Limb (tissue), 2 donors: ENCODE measurements around the gene MFSD6.
A peak's percentile ranks its signal among the peaks of the same experiment; 100 is the strongest.
"Not testable (repeated sequence)": the region's sequence is repeated elsewhere in the genome, so short reads cannot be mapped to it uniquely, and the experiment has no call there.

ENCODE experiments used
- DNase-seq, 2 donors: peaks; one replicate each; pipeline ENCODE4 v3.0.0-alpha.2; 2016; ENCODE audit errors: extremely low spot score in 2 of 2

Gene MFSD6

DNA sequence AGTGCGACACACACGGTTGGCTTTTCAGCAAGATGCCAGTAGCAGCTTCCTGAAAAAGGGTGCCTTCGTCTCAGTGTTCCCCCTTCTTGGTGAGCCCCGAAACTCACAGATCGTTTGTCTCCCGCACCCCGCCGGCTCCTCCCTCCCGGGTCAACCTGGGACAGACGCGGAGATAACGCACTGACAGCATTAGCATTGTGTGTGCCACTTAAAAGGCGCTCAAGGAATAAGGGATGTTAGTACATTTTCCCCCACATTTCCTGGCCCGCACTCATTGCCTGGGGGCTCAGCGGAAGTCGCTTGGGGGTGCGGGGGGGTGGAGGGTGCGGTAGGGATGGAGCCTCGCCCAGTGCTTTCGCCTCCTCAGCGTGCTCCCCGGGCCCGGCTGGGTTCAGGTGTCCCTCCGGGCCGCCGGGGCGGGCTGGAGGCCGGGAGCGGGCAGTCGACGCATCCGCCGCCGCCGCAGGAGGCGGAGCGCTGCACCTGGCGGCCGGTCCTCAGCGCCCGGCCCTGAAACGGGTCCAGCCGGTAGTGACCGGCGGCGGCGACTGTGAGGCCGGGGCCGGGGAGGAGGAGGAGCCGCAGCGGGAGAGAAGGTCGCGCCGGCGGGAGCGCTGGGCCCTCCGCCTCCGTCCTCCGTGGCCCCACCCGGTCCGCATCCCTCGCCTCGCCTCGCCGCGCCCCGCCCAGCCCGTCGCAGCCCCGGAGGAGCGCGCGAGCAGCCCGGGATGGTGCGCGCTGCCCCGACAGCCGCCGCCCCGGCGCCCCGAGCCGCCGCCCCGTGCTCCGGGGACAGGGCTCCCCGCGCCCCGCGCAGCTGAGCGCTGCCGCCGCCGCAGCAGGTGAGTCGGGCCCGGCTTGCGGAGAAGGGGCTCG lies at the start of gene MFSD6:
Gene MFSD6, plus strand, starts transcription at position 694 of the 876 bp plus-strand sequence. CDS start 27,675 bp downstream, outside the sequence.
- DNase-seq, result peak in 1 of 2 donors; percentile 68

DNA sequence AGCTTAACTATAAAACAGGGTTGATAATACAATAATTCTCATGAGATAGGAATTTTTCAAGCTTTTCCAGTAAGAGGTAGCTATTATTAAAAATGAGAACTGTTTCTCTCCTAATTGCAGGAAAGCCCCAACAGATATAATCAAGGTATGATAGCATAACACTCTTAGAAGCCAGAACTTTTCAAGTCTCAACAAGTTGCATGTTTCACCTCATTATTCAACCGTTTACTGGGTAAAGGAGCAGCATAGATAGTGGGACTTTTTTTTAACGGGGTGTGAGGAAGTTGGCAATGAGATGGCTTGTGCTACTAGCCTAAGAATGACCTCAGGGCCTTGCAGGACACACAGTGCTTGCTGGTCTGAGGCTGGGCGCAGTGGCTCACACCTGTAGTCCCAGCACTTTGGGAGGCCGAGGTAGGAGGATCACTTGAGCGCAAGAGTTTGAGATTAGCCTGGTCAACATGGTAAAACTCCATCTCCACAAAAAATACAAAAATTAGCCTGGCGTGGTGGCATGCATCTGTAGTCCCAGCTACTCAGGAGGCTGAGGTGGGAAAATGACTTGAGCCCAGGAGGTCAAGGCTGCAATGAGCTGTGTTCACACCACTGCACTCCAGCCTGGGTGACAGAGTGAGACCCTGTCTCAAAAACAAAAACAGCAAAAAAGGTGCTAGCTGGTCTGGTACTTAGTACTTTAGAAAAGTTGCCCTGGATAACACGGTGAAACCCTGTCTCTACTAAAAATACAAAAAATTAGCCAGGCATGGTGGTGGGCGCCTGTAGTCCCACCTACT lies 49.3 kb upstream of the MFSD6 start:
- not testable (repeated sequence) for DNase-seq

DNA sequence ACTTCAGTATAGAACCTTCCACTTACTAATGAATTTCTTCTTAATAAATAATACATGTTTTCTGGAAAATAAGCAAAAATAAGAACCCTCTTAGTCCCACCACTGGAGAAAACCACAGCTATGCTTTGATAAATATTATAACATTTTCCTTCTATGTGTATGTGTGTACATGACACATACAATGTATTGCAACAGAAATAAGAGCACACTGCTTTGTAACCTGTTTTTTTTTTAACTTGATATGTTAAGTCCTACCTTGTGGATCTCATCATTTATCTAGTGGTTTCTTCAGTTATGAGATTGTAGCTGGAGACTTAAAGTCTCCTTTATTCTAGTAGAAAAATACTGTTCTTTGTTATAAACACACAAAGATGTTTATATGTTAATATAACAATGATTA lies 47.6 kb upstream of the MFSD6 start:
- DNase-seq, result no peak

DNA sequence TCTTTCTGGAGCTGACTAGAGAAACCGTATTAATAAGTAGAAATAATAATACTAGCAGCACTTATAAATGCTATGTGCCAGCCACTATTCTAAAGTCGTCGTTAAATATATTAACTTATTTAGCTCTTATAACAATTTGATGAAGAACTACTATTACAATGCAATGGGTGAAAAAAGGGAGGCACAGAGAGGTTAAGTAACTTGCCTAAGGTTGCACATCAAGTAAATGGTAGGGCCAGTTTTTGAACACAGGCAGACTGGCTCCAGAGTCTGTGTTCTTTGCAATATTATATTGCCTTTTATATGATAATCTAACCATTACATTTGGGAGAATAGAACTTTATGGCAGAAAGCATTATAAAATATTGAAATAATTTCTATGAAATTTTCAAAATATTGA lies 47.2 kb upstream of the MFSD6 start:
- no peak for DNase-seq

DNA sequence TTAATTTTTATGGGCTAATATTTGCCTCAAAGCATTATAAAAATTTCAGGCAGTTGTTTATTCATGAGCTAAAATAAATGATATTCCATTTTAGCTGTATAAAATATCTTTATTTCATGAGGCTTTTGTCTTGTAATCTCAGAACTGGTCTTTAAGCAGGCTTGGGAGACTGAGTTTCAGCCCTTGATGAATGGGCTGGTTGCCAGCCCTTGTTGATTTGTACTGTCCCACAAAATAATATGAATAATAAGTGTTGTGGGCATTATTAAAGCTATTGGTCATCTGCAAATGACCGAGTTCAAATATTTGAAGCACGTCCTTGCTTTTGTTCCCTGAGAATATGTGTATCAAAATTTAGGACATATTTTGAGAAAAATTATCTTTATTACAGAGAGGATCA lies 46.6 kb upstream of the MFSD6 start:
- no peak for DNase-seq

DNA sequence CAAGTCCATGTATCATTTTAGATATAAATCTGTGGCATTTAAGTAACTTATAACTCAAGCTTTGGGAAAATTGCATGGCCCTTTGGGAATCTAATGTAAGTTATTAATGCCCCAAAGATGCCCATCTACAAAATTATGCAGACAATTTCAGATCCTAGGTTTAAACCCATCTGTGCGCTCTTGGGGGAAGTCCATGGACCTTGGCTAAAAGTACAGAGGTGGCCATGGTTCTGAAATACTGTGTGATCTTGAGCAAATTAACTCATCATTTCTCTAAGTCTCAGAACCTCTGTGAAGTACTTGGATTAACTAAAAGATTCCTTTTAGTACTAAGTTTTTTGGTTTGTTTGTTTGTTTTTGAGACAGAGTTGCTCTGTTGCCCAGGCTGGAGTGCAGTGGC lies 45.3 kb upstream of the MFSD6 start:
- DNase-seq, result no peak

DNA sequence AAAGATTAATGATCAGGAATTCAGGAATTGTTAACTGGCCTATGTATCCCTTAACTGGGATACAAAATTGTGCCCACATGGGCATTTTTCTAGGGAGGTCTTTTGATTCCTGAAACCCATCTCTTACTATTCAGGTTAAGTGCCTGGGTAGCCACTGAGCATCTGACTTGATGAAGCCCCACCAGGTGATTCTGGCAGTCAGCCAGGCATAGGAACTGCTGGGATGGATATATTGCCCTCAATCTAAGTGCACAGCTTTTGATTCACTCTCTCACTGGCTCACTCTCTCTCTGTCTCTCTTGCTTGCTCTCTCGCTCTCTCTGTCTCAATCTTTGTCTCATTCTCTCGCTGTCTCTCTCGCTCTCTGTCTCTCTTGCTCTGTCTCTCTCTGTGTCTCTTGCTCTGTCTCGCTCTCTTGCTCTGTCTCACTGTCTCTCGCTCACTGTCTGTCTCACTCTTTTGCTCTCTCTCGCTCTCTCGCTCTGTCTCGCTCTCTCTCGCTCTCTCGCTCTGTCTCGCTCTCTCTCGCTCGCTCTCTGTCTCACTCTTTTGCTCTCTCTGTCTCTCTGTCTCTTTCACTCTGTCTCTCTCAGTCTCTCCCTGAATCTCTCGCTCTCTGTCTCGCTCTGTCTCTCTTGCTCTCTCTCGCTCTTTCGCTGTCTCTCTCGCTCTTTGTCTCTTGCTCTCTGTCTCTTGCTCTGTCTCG lies 42.5 kb upstream of the MFSD6 start:
- DNase-seq, result no peak

DNA sequence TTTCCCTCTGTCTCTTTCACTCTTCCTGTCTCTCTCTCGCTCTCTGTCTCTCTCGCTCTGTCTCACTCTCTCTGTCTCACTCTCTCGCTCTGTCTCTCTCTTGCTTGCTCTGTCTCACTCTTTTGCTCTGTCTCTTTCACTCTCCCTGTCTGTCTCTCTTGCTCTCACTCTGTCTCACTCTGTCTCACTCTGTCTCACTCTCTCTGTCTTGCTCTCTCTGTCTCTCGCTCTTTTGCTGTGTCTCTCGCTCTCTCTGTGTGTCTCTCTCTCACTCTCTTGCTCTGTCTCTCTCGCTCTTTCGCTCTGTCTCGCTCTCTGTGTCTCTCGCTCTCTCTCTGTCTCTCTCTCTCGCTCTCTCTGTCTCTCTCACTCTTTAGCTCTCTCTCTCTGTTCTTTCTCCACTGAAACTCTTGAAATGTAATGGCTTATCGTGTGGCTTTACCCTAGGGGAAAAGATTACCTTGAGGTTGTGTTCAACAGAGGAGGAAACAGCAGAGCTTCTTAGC lies 41.9 kb upstream of the MFSD6 start:
- DNase-seq, result no peak

DNA sequence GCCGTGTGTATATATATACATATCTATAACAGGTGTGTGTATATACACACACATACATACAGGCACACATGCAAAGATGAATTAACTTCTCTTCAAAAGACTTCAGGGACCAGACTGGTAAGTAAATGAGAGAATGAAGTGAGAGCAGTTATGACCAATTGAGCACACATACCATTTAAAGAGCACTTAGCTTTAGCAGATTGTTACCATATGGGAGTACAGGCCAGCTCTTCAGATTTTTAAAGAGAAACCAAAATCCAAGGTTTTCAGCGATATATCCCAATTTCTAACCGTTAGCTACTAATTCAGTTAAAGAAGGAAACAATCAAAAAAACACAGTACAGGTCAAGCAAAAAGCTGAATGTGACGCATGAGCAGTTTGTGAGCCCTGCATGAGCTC lies 41.1 kb upstream of the MFSD6 start:
- DNase-seq, result no peak

DNA sequence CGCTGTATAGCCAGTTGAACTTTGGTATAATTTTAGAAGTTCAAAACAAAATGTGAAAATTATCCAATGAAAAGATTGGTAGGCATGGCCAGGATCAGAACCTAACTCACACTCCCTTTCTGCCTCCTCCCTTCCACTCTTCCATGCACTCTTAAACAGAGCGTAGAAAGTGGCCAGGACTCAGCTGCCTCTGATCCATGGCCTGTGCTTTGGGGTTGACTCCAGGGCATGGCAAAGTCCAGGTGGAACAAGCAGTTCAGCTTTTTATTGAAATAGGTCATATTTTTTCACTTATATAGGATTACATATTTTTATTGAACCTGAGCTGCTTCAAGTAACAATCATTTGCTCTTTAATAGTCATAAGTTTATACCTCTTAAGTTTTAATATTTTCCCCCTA lies 38.5 kb upstream of the MFSD6 start:
- no peak for DNase-seq

DNA sequence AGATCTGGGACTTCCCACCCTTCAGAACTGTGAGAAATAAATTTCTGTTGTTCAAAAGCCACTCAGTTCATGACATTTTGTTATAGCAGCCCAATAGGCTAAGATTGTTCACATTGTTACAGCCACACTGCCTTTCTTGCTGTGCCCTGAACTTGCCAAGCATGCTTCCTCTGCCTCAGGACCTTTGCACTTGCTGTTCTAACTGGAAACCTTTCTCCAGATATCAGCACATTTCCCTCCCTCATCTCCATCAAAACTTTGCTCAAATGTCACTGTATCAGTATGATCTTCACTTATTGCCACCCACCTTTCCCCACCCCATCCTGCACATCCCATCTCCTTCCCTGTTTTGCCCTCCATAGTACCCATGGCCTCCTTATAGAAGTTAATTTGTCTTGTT lies 32.1 kb upstream of the MFSD6 start:
- DNase-seq, result no peak

DNA sequence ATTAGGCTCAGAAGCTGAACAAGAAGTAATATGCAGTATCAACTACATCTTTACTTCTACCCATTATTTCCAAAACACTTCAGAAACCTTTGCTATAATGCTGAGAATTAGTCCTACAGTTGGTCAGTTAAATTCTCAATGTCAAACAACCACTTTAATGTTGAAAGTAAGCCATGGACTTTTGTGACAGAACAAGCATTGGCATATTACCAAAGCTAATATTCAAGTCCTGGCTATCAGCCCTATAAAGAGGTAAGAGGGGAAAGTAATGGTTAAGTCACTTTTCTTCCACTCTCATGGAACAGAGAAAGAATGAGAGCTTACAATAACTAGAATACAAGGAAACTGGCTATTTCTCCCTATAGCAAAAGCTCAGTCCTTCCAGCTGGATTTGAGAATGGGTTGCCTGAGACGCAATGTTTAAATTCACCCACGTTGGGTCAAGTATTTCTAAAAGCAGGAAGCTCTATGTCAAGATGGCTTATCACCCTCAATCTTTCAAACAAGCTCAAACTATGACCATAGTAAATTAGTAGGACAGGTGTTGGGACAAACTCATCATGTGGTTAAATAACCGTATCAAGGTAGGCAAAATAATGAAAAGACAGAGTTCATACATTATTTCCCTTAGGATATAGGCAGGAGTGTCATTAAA lies 31.4 kb upstream of the MFSD6 start:
- DNase-seq, result no peak

DNA sequence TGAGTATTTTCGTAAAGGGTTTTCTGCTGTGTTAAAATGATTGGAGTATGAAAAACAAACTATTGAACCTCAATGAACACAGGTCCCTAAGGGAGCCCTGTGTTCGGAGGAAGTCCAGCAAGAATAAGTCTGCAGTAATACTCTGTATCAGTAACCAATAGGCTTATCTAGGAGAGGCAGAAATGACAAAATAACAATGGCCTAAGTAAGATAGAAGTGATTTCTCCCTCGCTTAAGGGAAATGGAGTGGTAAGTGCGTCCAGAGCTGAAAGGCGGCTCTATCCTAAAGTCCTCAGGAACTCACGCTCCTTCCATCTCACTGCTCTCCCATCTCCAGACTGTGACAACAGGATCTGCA lies 29.3 kb upstream of the MFSD6 start:
- no peak for DNase-seq

DNA sequence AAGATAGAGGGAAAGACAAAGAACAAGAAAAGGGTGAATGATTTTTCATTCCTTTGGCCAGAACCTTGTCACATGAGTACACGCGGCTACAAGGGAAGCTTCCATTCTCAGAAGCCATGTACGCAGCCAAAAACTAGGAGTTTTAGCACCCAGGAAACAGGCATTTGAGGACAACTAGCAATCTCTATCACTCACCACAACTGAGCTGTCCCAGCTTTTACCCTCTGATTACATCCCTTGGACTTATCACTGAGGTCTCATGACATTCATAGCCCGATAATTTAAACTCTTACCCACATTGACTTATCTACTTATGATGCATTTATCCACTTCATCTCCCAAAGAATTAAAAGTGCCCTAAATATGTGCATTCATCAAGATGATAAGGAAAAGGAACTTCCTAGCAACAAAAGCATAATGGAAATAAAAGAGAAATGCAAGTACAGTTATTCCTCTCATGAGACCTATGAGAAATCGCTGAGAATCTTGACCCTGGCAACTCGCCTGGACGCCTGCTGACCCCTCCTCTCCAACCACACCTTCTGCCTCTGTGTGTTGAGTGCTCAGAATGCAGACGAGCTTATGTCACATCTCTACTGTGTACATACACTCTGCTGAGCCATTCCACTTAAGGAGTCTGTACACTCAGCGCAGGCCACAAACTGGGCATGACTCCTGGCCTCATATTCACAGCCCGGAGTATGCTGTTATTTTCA lies 28.7 kb upstream of the MFSD6 start:
- peak; percentile 32 to 36 for DNase-seq

DNA sequence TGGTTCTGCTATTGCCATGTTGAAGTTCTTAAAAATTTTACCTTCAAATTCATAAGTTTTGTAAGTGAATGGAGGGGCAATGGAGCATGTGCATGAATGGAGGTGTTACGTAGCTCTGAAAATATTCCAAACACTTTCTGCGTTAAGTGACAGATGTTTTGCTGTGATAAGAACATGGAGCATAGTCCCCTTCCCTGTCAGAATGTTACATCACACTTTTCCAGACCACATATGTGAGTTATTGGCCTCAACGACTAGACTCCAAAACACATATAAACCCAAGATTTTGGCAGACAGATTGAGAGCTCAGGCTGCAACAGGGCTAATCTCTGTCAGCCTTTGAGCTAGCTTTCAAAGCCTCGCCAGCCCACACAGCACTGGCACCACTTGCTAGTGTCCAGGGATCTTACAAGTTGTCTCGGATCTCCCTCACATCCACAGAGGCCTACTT lies 27.2 kb upstream of the MFSD6 start:
- no peak for DNase-seq

DNA sequence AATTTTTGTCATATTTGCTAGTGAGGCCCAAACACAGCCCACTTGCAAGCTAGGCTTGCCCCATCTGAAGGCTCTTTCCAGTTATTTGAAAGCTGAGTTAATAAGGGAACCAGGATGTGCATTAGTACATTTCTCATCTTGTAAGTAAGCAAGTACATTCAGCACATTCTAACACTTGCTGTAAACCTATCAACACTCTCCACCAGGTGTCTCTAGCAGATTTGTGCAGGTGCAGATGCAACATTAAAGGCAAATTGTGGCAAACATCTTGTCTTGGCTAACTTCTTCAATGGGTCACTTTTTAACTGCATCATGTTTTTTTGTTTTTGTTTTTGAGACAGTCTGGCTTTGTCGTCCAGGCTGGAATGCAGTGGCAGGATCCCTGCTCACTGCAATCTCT lies 25.3 kb upstream of the MFSD6 start:
- DNase-seq, result no peak

DNA sequence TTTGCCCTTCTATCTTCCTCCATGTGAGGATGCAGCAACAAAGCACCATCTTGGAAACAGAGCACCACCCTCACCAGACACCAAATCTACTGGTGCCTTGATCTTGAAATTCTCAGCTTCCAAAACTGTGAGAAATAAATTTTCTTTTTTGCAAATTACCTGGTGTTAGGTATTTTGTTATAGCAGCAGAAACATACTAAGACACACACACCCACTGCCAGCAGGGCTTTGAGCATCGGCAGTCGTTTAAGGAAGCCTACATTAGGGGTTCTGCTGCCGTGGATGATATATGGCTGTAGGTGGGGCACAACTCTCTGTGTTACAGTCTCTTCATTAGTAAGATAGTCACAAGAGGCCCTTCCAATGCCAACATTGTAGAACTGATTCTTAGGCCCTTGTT lies 20.7 kb upstream of the MFSD6 start:
- no peak for DNase-seq

DNA sequence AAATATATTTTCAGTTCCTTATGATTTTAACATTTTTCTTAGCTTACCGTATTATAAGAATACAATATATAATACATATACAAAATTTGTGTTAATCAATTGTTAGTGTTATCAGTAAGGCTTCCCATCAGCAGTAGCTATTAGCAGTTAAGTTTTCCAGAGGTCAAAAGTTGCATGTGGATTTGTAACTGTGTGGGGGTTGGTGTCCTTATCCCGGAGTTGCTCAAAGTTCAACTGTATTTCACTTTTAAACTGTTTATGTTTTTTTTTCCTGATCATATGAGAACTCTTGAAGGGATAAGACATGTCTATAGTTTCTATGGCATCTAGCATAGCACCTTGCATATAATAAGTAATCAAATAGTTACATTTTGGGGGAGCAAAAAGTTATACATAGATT lies 11.9 kb upstream of the MFSD6 start:
- no peak for DNase-seq

DNA sequence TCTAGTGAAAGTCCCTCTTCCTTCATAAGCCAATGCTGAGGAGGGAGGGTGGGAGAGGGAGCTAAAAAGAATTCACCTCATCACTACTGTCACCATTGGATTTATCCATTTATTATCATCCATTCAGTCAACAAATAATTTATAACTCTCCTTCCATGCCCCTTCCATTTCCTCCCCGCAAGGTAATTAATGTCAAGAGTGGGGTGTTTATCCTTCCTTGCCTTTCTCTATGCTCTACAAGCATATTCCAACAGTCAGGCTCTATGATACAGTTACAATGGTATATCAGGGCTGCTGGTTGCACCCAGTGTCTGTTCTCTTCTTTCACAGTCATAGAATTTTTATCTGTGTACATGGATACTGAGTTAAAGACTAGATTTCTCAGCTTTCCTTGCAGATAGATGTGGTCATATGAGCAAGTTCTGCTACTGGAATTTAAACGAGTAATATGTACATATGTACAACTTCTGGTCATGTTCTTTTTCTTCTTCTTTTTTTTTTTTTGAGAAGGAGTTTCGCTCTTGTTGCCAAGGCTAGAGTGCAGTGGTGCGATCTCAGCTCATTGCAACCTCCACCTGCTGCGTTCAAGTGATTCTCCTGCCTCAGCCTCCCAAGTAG lies 5.1 kb upstream of the MFSD6 start:
- no peak for DNase-seq

DNA sequence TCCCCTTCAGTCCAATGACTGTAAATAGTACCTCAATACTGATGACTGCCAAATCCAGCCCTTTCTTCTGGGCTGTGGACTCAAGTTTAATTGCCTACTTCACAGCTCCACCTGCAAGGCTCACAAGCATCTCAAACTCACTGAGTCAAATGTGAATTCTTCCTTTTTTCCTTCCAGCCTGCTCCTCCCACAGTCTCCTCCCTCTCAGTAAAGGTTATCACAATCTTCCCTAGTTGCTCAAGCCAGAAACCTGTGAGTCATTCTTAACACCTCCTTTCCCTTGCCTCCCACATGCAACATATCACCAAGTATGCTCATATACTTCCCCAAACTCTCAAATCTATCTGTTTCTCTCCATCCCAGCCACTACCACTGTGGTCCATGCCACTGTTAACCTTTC lies 3.7 kb upstream of the MFSD6 start:
- DNase-seq, result no peak
